Measurements from ENCODE around the gene CCDC93.

DNA sequence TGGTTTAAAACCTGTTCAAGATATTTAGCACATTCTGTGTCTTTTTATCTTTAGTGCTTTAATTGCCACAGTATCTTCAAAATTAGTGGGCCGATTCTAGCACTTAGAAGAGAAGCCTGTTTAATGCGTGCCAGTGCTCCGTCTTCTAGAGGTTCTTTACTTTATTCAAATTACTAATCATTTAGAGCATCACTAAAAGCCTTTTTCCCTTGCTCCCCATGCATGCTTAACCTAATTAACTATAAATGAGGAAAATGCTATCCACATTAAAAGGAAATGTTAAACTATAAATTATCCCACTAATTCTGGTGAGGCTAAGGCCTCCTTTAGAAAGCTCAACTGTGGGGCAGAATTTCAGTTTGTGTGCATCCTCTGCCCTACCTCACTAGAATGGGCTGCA lies 42.9 kb upstream of the CCDC93 start:
- TF ChIP-seq EZH2 (IDR thresholded peaks at IDR 0.05; ENCODE audit: insufficient read depth, poor library complexity, severe bottlenecking) = no peak
- no peak for TF ChIP-seq EZH2phosphoT487 (IDR thresholded peaks at IDR 0.05; ENCODE audit: insufficient read depth, low read depth)
